HUES6 (cell line): ENCODE results near the gene SLC5A1.
"Not testable (repeated sequence)": the region's sequence is repeated elsewhere in the genome, so short reads cannot be mapped to it uniquely, and the experiment has no call there.

Source experiments
- H3K27ac ChIP-seq: 2 replicates; pipeline ENCODE4 v1.7.0; 2013; ENCODE audit warnings: low read depth, mild to moderate bottlenecking, low read length, inconsistent platforms
- H3K27me3 ChIP-seq: 2 replicates; pipeline ENCODE4 v1.6.1; 2013; ENCODE audit warnings: low read length; ENCODE audit not compliant: control insufficient read depth, insufficient read depth
- H3K36me3 ChIP-seq: 2 replicates; pipeline ENCODE4 v1.6.1; 2013; ENCODE audit warnings: low read length; ENCODE audit not compliant: control insufficient read depth, insufficient read depth
- H3K4me1 ChIP-seq: 2 replicates; pipeline ENCODE4 v1.6.1; 2013; ENCODE audit warnings: low read length; ENCODE audit not compliant: control insufficient read depth, insufficient read depth
- H3K4me3 ChIP-seq: 2 replicates; pipeline ENCODE4 v1.5.1; 2013; ENCODE audit warnings: low read depth, low read length
- H3K9ac ChIP-seq: one replicate; pipeline ENCODE4 v1.6.1; 2013; ENCODE audit warnings: mild to moderate bottlenecking, low read length
- H3K9me3 ChIP-seq: 2 replicates; pipeline ENCODE4 v1.6.1; 2013; ENCODE audit warnings: low read depth, low read length; ENCODE audit not compliant: control insufficient read depth, insufficient read depth

The SLC5A1 gene

GRCh38 chr22:32127904-32128303, 84.8 kb downstream of the SLC5A1 start:
- no peaks in the 10 kb centered on the region for H3K4me1 ChIP-seq
- H3K9ac ChIP-seq: no peak overlapping the region
- no peaks in the 10 kb centered on the region for H3K27me3 ChIP-seq
- H3K4me3 ChIP-seq: no peak overlapping the region
- H3K27ac ChIP-seq: no peak overlapping the region
- no peaks in the 10 kb centered on the region for H3K36me3 ChIP-seq
- no peaks in the 10 kb centered on the region for H3K9me3 ChIP-seq

GRCh38 chr22:32130464-32130863, 87.4 kb downstream of the SLC5A1 start:
- Histone ChIP-seq H3K4me1 (no peaks in the 10 kb centered on the region), H3K9me3 (no peaks in the 10 kb centered on the region), H3K36me3 (no peaks in the 10 kb centered on the region), H3K27ac (no peak overlapping the region), H3K27me3 (no peaks in the 10 kb centered on the region), H3K9ac (no peak overlapping the region), H3K4me3 (no peak overlapping the region)

GRCh38 chr22:32132126-32132525, 89.1 kb downstream of the SLC5A1 start:
- H3K27me3 ChIP-seq: no peaks in the 10 kb centered on the region
- H3K4me1 ChIP-seq: no peaks in the 10 kb centered on the region
- no peak overlapping the region for H3K9ac ChIP-seq
- no peak overlapping the region for H3K4me3 ChIP-seq
- no peaks in the 10 kb centered on the region for H3K36me3 ChIP-seq
- no peaks in the 10 kb centered on the region for H3K9me3 ChIP-seq
- H3K27ac ChIP-seq: no peak overlapping the region

GRCh38 chr22:32132783-32133182, 89.7 kb downstream of the SLC5A1 start:
- Histone ChIP-seq H3K27me3 (no peaks in the 10 kb centered on the region), H3K4me1 (no peaks in the 10 kb centered on the region), H3K4me3 (no peak overlapping the region), H3K36me3 (no peaks in the 10 kb centered on the region), H3K9me3 (no peaks in the 10 kb centered on the region), H3K9ac (no peak overlapping the region), H3K27ac (no peak overlapping the region)

GRCh38 chr22:32134796-32135195, 91.7 kb downstream of the SLC5A1 start:
- H3K27me3 ChIP-seq, H3K9me3 ChIP-seq, H3K9ac ChIP-seq: not testable (repeated sequence)

GRCh38 chr22:32135958-32136357, 92.9 kb downstream of the SLC5A1 start:
- not testable (repeated sequence) for H3K36me3 ChIP-seq, H3K4me3 ChIP-seq, H3K9ac ChIP-seq, H3K27me3 ChIP-seq, H3K9me3 ChIP-seq, H3K4me1 ChIP-seq, H3K27ac ChIP-seq

More at GRCh38 chr22:32134796-32135195, 91.7 kb downstream of the SLC5A1 start:
- not testable (repeated sequence) for H3K4me3 ChIP-seq, H3K36me3 ChIP-seq, H3K4me1 ChIP-seq, H3K27ac ChIP-seq

GRCh38 chr22:32136881-32137280, 93.8 kb downstream of the SLC5A1 start:
- H3K9me3 ChIP-seq, H3K4me1 ChIP-seq, H3K4me3 ChIP-seq, H3K36me3 ChIP-seq, H3K27ac ChIP-seq, H3K9ac ChIP-seq, H3K27me3 ChIP-seq: not testable (repeated sequence)

- not testable (repeated sequence) for H3K4me1 ChIP-seq, H3K9me3 ChIP-seq, H3K27ac ChIP-seq, H3K36me3 ChIP-seq, H3K4me3 ChIP-seq, H3K9ac ChIP-seq, H3K27me3 ChIP-seq
These were observed 94.8 kb downstream of the SLC5A1 start for GRCh38 chr22:32137731-32138324.

- H3K27ac ChIP-seq, H3K27me3 ChIP-seq, H3K9ac ChIP-seq, H3K36me3 ChIP-seq, H3K9me3 ChIP-seq, H3K4me3 ChIP-seq, H3K4me1 ChIP-seq: not testable (repeated sequence)
These were observed 95.5 kb downstream of the SLC5A1 start for GRCh38 chr22:32138576-32138975.

- H3K9me3 ChIP-seq, H3K4me3 ChIP-seq, H3K27me3 ChIP-seq, H3K4me1 ChIP-seq, H3K9ac ChIP-seq, H3K27ac ChIP-seq, H3K36me3 ChIP-seq: not testable (repeated sequence)
These were observed 97.6 kb downstream of the SLC5A1 start for GRCh38 chr22:32140688-32141087.

- Histone ChIP-seq H3K36me3 (no peaks in the 10 kb centered on the region), H3K9me3 (no peaks in the 10 kb centered on the region), H3K27ac (no peak overlapping the region), H3K4me1 (no peaks in the 10 kb centered on the region), H3K9ac (no peak overlapping the region), H3K4me3 (no peak overlapping the region), H3K27me3 (no peaks in the 10 kb centered on the region)
These were observed 99.5 kb downstream of the SLC5A1 start for GRCh38 chr22:32142600-32142999.
